Omental fat pad (tissue), 4 donors: ENCODE results near the gene TIAL1. TPM values are rescaled to one million over a fixed set of nuclear protein-coding genes. Genes with fewer than 3 reads are reported as not detected.
"Not testable (repeated sequence)": the region's sequence is repeated elsewhere in the genome, so short reads cannot be mapped to it uniquely, and the experiment has no call there.

Experiments
- ATAC-seq: fragments of 150-250 bp; one replicate; pipeline ENCODE4 v1.9.1; 2016; ENCODE audit warnings: mild to moderate bottlenecking, moderate library complexity; ENCODE audit not compliant: low FRiP score
- DNase-seq: peaks from one replicate; pipeline ENCODE4 v3.0.0-alpha.2; 2019; ENCODE audit warnings: low spot score
- CTCF ChIP-seq, 3 donors: fragments of 450-650 bp; IDR thresholded peaks; one replicate each; pipeline ENCODE4 v1.5.1; 2016 to 2017; ENCODE audit warnings: antibody characterized with exemption in 3 of 3, mild to moderate bottlenecking in 3 of 3, moderate library complexity in 2 of 3
- total RNA-seq, 4 donors: library from RNA; depleted of rRNA; stranded (reverse); fragments of >200 nt; gene quantifications; one replicate each; pipeline ENCODE4 v1.1.0, GENCODE V29; 2016

TIAL1 gene
- total RNA-seq, 4 donors from 2014 or later: 62.0 to 90.8 (median 65.9) TPM

- DNase-seq (no peak), ATAC-seq (no peak)
- TF ChIP-seq CTCF (IDR thresholded peaks at IDR 0.05): no peak
Measured at GRCh38 chr10:119575991-119576390, 20.8 kb downstream of the TIAL1 start.

GRCh38 chr10:119575506-119575905, 21.3 kb downstream of the TIAL1 start:
- no peak for TF ChIP-seq CTCF (IDR thresholded peaks at IDR 0.05)
- DNase-seq (no peak), ATAC-seq (no peak)

GRCh38 chr10:119567978-119568377, 28.8 kb downstream of the TIAL1 start:
- DNase-seq: no peak
- no peak for ATAC-seq
- TF ChIP-seq CTCF (IDR thresholded peaks at IDR 0.05): no peak

GRCh38 chr10:119562097-119562496, 34.7 kb downstream of the TIAL1 start:
- TF ChIP-seq CTCF (IDR thresholded peaks at IDR 0.05): no peak
- ATAC-seq: no peak

GRCh38 chr10:119559511-119559910, 37.3 kb downstream of the TIAL1 start:
- DNase-seq, ATAC-seq: not testable (repeated sequence)

More at GRCh38 chr10:119562097-119562496, 34.7 kb downstream of the TIAL1 start:
- no peak for DNase-seq

- DNase-seq: not testable (repeated sequence)
Measured at GRCh38 chr10:119556081-119556480, 40.7 kb downstream of the TIAL1 start.

GRCh38 chr10:119555178-119555784, 41.5 kb downstream of the TIAL1 start:
- no peak for TF ChIP-seq CTCF (IDR thresholded peaks at IDR 0.05)
- DNase-seq (no peak), ATAC-seq (no peak)

More at GRCh38 chr10:119556081-119556480, 40.7 kb downstream of the TIAL1 start:
- ATAC-seq: not testable (repeated sequence)

- no peak for ATAC-seq
- TF ChIP-seq CTCF (IDR thresholded peaks at IDR 0.05): no peak
- DNase-seq: no peak
Measured at GRCh38 chr10:119550827-119551226, 45.9 kb downstream of the TIAL1 start.
